ENCODE results near the gene KDM5B. TPM values are rescaled to one million over a fixed set of nuclear protein-coding genes. Genes with fewer than 3 reads are reported as not detected.

KDM5B gene
- total RNA-seq: 109 and 127 TPM in 2 replicates

GRCh38 chr1:202807926-202808757 is at the start of gene KDM5B:
TSS of gene KDM5B (minus strand) at chr1:202808421. CDS start at chr1:202808305, 116 bp downstream.

GRCh38 chr1:202810615-202811295 is 2.5 kb upstream of the KDM5B start, which contains the start of gene PCAT6:
TSS of gene PCAT6 (plus strand) at chr1:202810954.

GRCh38 chr1:202710070-202711045 is 97.9 kb downstream of the KDM5B start, which contains the start of gene SYT2:
TSS of gene SYT2 (minus strand) at chr1:202710454. CDS start at chr1:202605772, 104,682 bp downstream.

Other genes starting within 250 kb of the KDM5B start
- gene SYT2, start 98.0 kb downstream of the KDM5B start, total RNA-seq: not detected in 2 replicates
- 0.78 and 0.89 TPM in 2 replicates for gene PCAT6, start 2.5 kb upstream of the KDM5B start, total RNA-seq
- 3.0 and 5.0 TPM in 2 replicates for gene RABIF, start 80.7 kb upstream of the KDM5B start, total RNA-seq
- 38.3 and 38.6 TPM in 2 replicates for gene KLHL12, start 118.8 kb upstream of the KDM5B start, total RNA-seq
- 120 TPM in 2 replicates for gene ADIPOR1, start 149.9 kb upstream of the KDM5B start, total RNA-seq
- gene CYB5R1, start 158.8 kb upstream of the KDM5B start, total RNA-seq: 40.7 and 83.1 TPM in 2 replicates
- gene TMEM183A, start 199.0 kb upstream of the KDM5B start, total RNA-seq: 80.8 and 116 TPM in 2 replicates
- 20.9 and 24.6 TPM in 2 replicates for gene PPFIA4, start 218.1 kb upstream of the KDM5B start, total RNA-seq